Ovary (tissue), 9 donors: Measurements from ENCODE around the gene ADAM30. TPM values are rescaled to one million over a fixed set of nuclear protein-coding genes. Genes with fewer than 3 reads are reported as not detected.

ENCODE experiments used
- DNase-seq, 5 donors: peaks; one replicate each; pipeline ENCODE4 v3.0.0-alpha.2; 2019 to 2020
- H3K27ac ChIP-seq, 2 donors: fragments of 200-600 bp; one replicate each; pipeline versions ENCODE4 v1.5.1 to v1.8.0; 2019 to 2022
- H3K27me3 ChIP-seq: fragments of 200-600 bp; one replicate; pipeline ENCODE4 v1.8.0; 2022
- H3K36me3 ChIP-seq: fragments of 200-600 bp; sonication (generic); one replicate; pipeline ENCODE4 v1.5.1; 2019
- H3K4me1 ChIP-seq: one replicate; pipeline ENCODE4 v1.8.1; 2013; ENCODE audit warnings: mild to moderate bottlenecking, moderate library complexity; ENCODE audit not compliant: insufficient read depth
- H3K4me3 ChIP-seq: fragments of 200-600 bp; sonication (generic); one replicate; pipeline ENCODE4 v1.5.1; 2017
- H3K9me3 ChIP-seq, 2 donors: fragments of 200-600 bp in 1 of 2; sonication (generic) in 1 of 2; one replicate each; pipeline versions ENCODE4 v1.5.1 to v1.8.1; 2013 to 2019; ENCODE audit warnings: mild to moderate bottlenecking in 1 of 2, moderate library complexity in 1 of 2
- EP300 ChIP-seq: sonication (generic); formaldehyde crosslinking; IDR thresholded peaks from one replicate; pipeline ENCODE4 v1.6.1; 2017; ENCODE audit warnings: antibody characterized with exemption
- POLR2A ChIP-seq: fragments of 450-650 bp; IDR thresholded peaks from one replicate; pipeline ENCODE4 v1.6.1; 2017; ENCODE audit warnings: antibody characterized with exemption, mild to moderate bottlenecking, moderate library complexity
- WGBS, 3 donors: extraction: QIAGEN DNeasy Blood & Tissue Kit in 1 of 3; methylation state at CpG; one replicate each; pipeline versions ENCODE4 v1.1.5 to v1.1.7; 2013 to 2017; 5-methylcytosine and 5-hydroxymethylcytosine counted together
- intact Hi-C, 4 donors: fragments of 100-400 bp; cut with DNase I; formaldehyde crosslinking; loops; one replicate each; pipeline versions ENCODE4 v1.11.0 to v1.15.1; 2022 to 2023
- polyA plus RNA-seq, 2 donors: library from polyadenylated mRNA; stranded (reverse); fragments of 200-250 nt in 1 of 2; fragments of 350-450 nt in 1 of 2; fragmentation: Illumina TruSeq in 1 of 2; extraction: RNeasy Lipid Tissue Mini Kit (QIAGEN cat#74804) in 1 of 2; gene quantifications; one replicate each; pipeline ENCODE4 v1.2.3, GENCODE V29; 2013 to 2014
- total RNA-seq, 7 donors: library from RNA; depleted of rRNA in 2 of 7; stranded (reverse); fragments of >200 nt in 2 of 7; fragmentation: NEBNext Ultra II Directional in 3 of 7; extraction: Animal tissue kit (Norgen Biotek cat#: 25700) in 3 of 7; gene quantifications; one replicate each; pipeline versions ENCODE4 v1.1.0 to v1.2.4, GENCODE V29; 2016 to 2023
- TF ChIP-seq, protein P1 (sequence below), 3 donors: fragments of 450-650 bp in 2 of 3; fragments of 200-600 bp in 1 of 3; IDR thresholded peaks; one replicate each; pipeline versions ENCODE4 v1.5.1 to v1.8.0; 2016 to 2022; ENCODE audit warnings: antibody characterized with exemption in 3 of 3, mild to moderate bottlenecking in 1 of 3
- donor health status: DM: no; HTN: no; CAD: no; lungs with moderate emphysema.
- donor health status: DM: no; HTN: no; CAD: no.
- donor health status: Bipolar disorder and iron deficiency.
- donor health status: DM: yes; HTN: yes; CAD: no.
- donor health status: DM: no; HTN: no; CAD: no.
- donor health status: DM: yes; HTN: yes; CAD: no.

ADAM30 gene
- total and polyA plus RNA-seq, 9 donors, result not detected

DNA sequence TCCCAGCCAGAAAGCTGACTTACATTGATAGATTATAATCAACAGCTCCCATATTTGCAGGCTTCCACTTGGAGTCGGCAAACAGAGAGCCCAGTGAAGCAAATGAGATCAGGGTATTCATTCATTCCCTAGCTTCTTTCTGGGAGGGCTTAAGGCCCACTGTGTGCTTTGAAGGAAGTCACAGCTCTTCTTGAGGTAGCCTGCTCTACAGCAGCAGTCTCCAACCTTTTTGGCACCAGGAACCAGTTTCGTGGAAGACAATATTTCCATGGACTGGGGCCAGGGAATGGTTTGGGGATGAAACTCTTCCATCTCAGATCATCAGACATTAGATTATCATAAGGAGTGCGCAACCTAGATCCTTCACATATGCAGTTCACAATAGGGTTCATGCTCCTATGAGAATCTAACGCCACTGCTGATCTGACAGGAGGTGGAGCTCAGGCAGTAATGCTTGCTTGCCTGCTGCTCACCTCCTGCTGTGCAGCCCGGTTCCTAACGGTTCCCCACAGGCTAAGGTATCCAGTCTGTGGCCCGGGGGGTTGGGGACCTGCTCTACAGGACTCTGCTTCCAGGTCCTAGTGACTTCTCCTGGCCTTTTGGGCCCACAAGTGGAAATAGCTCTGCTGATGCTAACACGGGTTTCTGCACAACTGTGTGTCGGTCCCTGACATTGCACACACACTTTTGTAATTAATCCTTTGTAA, 13.7 kb upstream of the ADAM30 start:
- WGBS, 3 donors, result 70 to 77% (median 73%) methylated on average over 9 of the region's 9 CpGs
- Histone ChIP-seq H3K4me3 (no peak overlapping the region), H3K4me1 (no peaks in the 10 kb centered on the region), H3K27ac (no peak overlapping the region), H3K9me3 (no peaks in the 10 kb centered on the region), H3K36me3 (no peaks in the 10 kb centered on the region), H3K27me3 (no peaks in the 10 kb centered on the region)
- no peak for TF ChIP-seq POLR2A
- no peak for TF ChIP-seq EP300
- TF ChIP-seq, protein P1, sequence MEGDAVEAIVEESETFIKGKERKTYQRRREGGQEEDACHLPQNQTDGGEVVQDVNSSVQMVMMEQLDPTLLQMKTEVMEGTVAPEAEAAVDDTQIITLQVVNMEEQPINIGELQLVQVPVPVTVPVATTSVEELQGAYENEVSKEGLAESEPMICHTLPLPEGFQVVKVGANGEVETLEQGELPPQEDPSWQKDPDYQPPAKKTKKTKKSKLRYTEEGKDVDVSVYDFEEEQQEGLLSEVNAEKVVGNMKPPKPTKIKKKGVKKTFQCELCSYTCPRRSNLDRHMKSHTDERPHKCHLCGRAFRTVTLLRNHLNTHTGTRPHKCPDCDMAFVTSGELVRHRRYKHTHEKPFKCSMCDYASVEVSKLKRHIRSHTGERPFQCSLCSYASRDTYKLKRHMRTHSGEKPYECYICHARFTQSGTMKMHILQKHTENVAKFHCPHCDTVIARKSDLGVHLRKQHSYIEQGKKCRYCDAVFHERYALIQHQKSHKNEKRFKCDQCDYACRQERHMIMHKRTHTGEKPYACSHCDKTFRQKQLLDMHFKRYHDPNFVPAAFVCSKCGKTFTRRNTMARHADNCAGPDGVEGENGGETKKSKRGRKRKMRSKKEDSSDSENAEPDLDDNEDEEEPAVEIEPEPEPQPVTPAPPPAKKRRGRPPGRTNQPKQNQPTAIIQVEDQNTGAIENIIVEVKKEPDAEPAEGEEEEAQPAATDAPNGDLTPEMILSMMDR (IDR thresholded peaks at IDR 0.05), result no peak
- intact Hi-C loops, result no loop called here
- no peak for DNase-seq

DNA sequence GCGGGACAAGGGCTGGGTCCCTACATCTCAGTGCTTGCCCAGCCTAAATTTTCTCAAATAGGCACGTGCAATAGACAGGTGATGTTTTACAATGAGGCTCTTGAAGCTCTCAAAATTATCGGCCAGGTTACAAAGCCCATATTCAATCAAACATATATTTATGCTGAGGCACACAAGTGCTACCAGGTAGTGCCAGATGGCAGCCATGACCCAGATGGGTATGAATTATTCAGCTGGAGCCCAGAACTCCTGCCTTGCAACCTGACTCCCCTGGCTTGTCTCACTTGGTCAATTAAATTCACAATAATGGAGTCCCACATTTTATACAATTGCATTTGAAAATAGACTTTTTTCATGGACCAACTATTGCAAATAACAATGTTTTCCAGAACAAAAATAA, 12.3 kb upstream of the ADAM30 start:
- Histone ChIP-seq H3K9me3 (no peaks in the 10 kb centered on the region), H3K27ac (no peak overlapping the region), H3K4me3 (no peak overlapping the region), H3K27me3 (no peaks in the 10 kb centered on the region), H3K36me3 (no peaks in the 10 kb centered on the region), H3K4me1 (no peaks in the 10 kb centered on the region)
- no peak for DNase-seq
- intact Hi-C loops, result no loop called here
- 84 to 93% (median 91%) methylated on average over 3 of the region's 3 CpGs for WGBS, 3 donors
- TF ChIP-seq POLR2A, result no peak
- no peak for TF ChIP-seq EP300
- TF ChIP-seq, protein P1 (IDR thresholded peaks at IDR 0.05), result no peak

DNA sequence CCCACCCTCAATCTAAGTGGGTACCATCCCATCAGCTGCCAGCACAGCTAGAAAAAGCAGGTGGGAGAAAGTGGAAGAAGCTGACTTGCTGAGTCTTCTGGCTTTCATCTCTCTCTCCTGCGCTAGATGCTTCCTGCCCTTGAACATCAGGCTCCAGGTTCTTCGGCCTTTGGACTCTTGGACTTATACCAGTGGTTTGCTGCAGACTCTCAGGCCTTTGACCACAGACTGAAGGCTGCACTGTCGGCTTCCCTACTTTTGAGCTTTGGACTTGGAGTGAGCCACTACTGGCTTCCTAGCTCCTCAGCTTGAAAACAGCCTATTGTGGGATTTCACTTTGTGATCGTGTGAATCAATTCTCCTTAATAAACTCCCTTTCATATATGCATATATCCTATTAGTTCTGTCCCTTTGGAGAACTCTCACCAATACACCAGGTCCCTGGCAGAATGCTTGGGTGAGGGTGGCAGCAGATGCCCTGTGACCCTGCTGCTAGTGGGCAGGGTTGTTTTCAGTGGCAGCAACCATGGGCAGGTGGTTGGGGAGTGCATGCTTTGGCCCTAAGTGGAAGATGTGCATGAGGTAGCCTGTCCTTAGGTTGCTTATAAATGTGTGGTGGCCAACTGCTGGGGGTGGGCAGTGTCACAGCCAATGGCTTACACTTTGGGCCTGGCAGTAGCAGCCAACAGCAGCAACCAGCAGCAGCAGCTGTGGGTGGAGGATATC, 10.8 kb upstream of the ADAM30 start:
- TF ChIP-seq, protein P1 (IDR thresholded peaks at IDR 0.05), result no peak
- TF ChIP-seq POLR2A, result no peak
- H3K27me3 ChIP-seq, result no peaks in the 10 kb centered on the region
- H3K9me3 ChIP-seq, result no peaks in the 10 kb centered on the region
- no peak for DNase-seq
- H3K36me3 ChIP-seq, result no peaks in the 10 kb centered on the region
- no peak overlapping the region for H3K4me3 ChIP-seq
- no peak overlapping the region for H3K27ac ChIP-seq
- H3K4me1 ChIP-seq, result no peaks in the 10 kb centered on the region
- WGBS, 3 donors, result 87 to 92% (median 88%) methylated on average over 4 of the region's 4 CpGs
- intact Hi-C loops, result no loop called here

DNA sequence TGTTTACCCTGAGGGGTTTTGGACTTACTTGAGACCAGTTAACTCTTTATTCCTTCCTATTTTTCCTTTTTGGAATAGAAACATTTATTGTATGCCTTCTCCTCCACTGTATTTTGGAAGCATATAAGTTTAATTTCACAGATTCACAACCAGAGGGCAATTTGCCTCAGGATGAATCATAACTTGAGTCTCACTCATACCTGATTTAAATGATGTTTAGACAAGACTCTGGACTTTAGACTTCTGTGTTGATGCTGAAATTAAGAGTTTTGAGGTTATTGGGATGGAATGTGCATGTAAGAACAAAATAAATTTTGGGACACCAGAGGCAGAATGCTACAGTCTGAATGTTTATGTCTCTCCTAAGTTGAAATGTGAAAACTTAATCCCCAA, 7.1 kb upstream of the ADAM30 start:
- DNase-seq, result no peak
- H3K4me1 ChIP-seq, result no peaks in the 10 kb centered on the region
- no peaks in the 10 kb centered on the region for H3K36me3 ChIP-seq
- intact Hi-C loops, result no loop called here
- H3K4me3 ChIP-seq, result no peak overlapping the region
- TF ChIP-seq POLR2A, result no peak
- TF ChIP-seq, protein P1 (IDR thresholded peaks at IDR 0.05), result no peak
- no peak for TF ChIP-seq EP300
- H3K27me3 ChIP-seq, result no peaks in the 10 kb centered on the region
- no peak overlapping the region for H3K27ac ChIP-seq
- H3K9me3 ChIP-seq, result no peaks in the 10 kb centered on the region
